Muscle of back (tissue), 11 donors: ENCODE data around the gene GNG12. TPM values are rescaled to one million over a fixed set of nuclear protein-coding genes. Genes with fewer than 3 reads are reported as not detected.

Experiments used
- DNase-seq, 3 donors: peaks; one replicate each; pipeline versions ENCODE4 v3.0.0 to v3.0.0-alpha.2; 2013
- polyA plus RNA-seq, 10 donors: library from polyadenylated mRNA; unstranded; fragments of 120-200 nt; gene quantifications; one replicate each; pipeline ENCODE4 v1.2.1, GENCODE V29; 2013; ENCODE audit not compliant: insufficient read length in 10 of 10

Gene GNG12
- polyA plus RNA-seq, 10 donors: 44.8 to 64.6 (median 50.6) TPM

DNA sequence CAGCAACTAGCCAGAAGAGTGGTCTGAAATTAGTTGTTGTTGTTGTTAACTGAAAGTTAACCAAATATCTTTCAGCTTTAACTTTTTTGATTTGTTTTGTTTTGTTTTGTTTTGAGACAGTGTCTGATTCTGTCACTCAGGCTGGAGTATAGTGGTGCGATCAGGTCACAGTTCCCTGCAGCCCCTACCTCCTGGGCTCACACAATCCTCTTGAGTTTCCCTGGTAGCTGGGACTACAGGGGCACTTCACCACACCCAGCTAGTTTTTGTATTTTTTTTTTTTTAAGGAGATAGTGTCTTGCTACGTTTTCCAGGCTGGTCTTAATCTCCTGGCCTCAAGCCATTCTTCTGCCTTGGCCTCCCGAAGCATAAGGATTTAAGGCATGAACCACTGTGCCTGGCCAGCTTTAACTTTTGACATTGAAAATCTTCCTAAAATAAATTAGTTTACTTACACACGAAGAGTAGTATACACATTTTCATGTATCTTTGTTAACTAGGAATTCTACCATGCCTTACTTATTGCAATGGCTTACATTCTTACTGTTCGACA lies 45.0 kb downstream of the GNG12 start:
- DNase-seq: no peak

DNA sequence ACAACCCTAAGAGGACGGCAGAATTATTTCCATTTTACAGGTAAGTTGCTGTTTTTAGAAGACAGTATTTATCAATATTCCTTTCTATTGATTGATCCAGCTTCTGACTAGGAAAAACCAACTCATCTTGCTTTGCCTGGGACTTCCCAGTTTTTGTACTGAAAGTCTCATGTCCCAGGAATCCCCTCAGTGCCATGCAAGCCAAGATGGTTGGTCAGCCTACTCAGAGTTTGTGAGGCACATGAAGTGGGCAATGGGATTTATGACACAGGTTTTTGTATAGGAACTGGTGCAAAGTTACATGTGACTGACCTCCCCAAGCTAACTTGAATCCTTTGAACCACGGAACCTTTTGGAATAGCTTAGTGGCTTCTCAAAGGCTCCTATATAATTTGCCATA lies 45.5 kb downstream of the GNG12 start:
- DNase-seq: no peak

DNA sequence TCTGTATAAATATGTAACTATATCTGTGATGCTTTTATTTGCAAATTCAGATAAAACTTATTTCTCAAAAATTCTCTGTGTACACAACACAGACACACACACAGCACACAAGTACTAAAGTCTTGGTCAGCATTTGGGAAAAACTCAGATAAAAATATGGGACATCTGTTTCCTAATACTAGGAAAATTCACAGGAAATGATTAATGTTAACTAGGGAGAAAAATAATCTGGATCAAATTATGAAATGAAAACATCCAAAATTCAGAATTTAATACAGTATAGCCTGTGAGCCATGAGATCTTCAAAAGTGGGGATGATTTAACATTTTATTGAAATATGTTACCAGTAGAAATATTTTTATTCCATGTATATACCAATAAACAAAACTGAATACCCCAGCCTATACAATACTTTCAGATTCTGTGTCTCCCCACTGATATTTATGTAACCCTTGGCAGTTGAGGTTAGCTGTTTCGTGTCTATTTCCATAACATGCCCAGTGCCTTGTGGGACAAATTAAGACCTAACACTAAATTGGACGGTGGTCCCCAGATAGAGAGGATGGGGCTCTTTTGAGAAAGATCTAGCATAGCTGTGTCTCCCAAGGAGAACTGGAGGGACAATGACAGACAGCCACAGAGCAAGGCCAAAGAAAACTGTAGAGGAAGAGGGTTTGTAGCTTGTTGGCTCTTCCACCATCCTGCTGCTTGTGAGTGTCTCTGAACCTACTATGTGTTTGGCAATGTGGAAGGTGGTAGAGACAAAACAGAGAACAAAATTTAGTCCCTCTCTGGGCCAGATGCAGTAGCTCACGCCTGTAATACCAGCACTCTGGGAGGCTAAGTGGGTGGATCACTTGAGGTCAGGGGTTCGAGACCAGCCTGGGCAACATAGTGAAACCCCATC lies 47.2 kb downstream of the GNG12 start:
- DNase-seq: peak; percentile 39 to 74 (median 58)

DNA sequence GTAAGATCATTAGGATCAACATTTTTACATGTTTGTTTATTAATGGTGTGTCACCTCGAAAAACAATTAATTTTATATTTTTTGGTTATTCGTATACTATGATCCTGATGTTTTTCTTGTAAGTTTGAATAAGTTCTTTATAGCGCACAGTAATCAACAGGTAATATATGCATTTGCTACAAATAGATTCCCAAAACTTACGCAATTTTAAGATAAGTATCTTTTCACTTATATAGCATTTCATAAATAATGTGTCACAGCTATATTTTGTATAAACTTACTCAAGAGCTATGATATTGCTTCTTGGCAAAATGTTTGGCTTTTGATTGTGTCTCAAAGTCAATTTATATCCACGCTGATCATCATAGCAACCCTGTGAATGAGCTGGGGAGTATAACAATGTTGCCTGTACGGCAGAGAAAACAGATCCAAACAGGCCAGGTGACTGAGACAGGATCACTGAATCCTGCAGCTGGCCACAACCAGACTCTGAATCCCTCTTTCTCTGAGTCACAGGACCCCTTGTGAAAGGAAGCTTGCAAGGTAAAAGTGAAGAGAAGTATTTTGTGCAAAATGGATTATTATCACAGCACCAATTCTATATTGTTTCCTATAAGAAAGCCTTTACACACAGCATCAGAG lies 48.6 kb downstream of the GNG12 start:
- no peak for DNase-seq

DNA sequence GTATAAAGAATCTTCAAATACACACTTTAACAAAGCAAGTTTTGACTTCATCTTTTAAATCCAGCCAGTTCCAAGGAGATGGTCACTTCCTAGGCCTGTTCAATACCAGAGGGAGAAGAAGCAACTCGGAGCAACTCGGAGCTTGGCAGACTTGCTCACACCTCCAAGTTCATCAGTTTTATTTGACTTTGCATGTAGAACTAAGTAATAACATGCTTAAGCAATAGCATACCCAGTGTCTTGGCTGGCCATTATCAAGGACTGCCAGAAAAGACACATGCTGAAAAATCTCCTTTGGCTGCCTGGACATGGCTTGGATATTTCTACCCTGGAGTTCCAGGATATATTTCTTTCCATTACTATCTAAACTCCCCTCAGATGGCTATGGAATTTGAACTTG lies 52.6 kb downstream of the GNG12 start:
- DNase-seq: peak; percentile 33 to 81 (median 62)

DNA sequence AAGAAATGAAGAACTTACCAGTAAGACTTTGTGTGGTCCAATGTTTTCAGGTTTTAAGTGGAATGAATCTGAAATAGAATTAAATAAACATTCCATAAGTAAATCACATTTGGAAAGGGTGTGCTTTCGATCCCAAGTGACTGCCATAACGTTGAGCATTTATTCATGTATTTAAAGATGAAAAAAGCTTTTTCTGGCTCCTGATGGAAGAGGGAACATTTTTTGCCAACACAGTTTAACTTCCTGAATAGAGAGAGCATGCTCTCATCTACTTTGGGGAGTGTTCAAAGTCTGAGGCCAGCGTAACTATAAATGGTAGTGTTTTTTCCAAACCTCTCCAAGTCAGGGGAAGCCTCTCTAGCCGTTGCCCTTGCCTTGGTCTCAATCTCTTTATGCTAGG lies 55.8 kb downstream of the GNG12 start:
- peak in 2 of 3 donors; percentile 63 to 81 for DNase-seq

DNA sequence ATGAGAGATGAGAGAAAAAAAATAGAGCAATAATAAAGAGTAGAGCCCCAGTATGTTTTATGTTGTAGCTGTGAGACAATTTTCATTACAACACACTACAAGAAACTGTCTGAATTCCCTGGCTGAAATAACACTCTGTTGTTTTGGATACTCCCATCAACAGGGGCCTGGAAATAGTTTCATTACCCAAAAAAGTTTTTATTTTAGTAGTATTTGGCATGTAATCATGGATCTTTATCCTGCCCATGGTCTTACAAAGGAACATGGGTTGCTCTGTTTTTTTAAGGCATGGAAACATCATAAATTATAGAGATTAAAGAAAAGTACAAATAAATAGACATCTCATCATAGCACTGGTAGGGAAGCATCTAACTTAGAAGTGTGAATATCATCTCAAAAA lies 56.3 kb downstream of the GNG12 start:
- DNase-seq: peak in 2 of 3 donors; percentile 55 to 75

DNA sequence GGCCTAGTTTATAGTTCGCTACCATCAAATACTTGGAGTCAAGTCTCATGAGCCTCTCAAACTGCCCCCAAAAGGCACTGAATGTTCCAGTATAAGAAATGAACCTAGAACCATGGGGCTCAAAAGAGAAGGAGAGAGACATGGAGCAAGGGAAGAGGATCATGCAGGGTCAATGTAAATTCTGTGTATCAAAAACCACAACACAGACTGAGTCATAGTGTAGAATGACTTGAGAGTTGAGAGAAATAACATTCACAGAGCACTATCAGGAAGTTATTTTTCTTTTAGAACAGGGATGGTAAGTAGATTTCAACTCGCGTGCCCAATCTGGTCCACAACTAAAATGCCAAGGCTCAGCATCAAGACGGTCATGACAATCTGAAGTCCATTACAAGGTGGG lies 59.8 kb downstream of the GNG12 start:
- DNase-seq: no peak

DNA sequence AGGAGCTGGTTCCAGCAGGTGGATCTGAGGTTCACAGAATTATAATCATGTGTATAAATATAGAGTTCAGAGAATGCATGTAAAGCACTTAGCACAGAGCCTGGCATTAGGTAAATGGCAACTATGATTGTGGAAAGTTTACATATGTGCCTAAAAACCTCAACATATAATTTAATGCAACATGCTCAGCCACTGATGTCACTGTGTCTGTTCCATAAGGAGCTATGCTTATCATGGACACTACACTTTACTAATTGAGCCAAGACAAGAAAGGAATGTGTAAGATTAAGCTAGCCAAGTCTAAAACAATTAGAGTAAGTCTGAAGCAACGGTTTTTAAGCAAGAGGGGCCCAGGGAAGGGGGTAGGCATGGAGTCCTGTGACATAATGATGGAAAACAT lies 61.5 kb downstream of the GNG12 start:
- peak in 2 of 3 donors; percentile 44 to 67 for DNase-seq

DNA sequence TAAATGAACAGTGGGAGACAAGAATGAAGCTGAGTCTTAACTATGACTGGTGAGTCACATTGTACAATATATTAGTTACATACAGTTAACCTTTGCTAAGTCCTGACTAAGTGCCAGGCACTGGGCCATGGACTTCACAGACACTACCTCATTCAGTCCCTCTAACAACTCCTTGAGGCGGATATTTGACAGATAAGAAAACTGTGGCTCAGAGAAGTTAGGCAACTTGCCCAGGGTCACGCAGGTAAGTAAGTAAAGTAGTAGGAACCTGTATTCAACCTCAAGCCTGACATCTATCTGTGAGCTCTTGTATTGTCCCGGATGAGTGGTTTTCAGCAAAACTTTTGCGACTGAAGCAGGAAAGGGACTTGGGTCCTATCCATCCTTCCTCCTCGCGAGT lies 62.1 kb downstream of the GNG12 start:
- peak in 1 of 3 donors; percentile 47 for DNase-seq

DNA sequence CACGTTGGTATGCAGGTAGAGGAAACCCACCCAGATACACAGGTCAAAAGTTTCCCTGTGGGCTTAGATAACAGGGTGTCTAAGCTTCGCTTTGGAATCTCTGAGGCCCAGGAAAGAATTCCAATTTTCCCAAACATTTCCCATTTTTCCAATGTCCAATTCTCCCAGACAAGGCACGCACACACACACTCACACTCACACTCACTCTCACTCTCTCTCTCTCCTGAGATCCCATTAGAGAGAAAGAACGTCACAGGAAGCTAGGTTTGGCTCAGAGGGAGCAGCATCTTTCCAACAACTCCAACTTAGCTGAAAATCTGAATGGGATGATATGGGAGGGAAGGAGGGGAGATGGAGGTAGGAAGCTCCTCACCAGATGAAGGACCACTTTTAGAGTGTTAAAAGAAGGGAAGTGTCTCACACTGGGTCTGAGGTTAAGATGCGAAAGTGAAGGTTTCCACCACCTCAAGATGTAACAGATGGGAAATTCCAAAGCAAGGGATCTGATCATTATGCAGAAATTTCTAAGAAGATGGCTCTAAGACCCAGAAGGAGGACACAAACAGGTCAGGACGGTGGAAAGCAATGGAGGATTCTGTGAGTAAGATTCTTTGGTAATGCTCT lies 63.5 kb downstream of the GNG12 start:
- no peak for DNase-seq

DNA sequence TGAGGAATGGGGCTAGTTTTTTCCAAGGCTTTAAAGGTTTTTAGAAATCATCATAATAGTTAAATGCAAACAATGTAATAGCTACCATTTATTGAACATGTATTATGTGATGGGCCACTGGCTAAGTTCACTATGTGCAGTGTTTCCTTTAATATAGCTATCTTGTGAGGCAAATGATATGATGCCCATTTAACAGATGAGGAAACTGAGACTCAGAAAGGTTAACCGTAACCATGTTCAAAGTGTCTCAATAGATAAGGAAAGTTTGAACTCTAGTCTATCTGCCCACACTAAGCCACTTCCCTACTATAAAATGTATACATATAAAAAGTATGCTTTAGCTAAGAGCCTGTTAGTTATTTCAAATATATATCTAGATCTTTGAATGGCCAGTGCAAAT lies 64.8 kb downstream of the GNG12 start:
- DNase-seq: no peak

DNA sequence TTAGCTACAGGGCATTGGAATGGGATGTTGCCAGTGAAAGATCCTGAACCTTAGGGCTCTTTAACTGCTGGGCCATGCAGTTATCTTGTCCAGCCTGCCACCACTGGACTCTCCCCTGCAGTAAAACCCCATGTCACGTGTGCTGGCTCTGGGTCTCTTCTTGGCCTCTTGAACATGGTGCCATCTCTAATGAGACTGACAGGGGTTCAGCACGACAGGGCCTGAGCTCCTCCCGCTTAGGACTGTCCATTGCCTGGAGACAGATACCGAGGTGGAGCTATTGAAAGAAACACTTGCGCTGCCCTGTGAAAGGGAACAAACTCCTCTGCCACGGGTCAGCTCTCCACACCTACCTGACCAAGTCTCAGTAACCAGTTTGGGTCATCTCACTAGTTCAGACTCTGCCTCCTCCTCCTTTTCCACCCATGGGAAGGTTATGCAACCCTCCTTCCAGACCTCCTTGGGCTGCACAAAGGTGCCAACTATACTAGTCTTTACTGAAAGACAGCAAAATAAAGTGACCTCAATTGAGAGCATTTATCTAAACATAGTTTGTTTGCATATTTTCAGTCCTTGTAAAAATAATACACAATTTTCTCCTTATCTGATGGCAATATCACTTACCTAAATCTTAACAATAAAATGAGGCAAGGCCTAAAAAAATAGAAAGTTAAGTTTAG lies 66.0 kb downstream of the GNG12 start:
- no peak for DNase-seq

DNA sequence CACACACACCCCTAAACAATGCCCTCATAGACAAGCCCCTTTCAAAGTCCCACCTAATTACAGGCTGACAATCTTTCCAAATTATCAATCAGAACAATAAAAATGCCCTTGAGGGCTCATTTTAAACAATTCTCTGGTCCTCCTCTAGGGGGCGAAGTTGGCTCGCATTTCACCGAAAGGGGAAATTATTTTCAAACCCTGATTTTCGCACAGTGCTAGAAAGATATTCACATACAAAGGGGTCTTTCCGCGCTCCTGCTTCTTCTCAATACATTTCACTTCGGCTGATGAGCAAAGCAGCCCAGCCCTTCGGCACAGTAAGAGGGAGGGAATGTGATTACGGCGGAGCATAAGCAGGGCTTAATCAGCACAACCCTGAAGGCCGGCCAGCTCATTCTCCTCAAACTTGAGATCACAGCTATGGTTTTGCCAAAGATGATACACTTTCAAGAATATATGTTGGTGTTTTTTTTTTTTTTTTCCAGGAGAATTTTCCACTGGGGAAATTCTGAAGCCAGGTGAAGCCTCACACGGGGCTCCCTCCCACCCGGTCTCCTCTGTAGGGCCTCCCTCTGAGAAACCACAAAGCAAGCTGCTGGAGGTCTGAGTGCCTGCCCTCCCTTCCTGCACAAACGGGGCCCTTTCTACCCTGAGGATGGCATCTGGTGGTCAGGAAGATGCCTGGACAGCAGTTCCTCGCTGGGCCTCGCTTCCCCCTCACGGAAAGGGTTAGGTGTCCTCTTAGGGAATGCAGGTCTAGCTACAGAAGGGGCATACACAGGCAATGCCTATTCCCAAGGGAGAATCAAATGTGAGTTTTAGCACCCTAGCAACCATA lies 66.9 kb downstream of the GNG12 start:
- peak; percentile 67 to 89 (median 85) for DNase-seq

DNA sequence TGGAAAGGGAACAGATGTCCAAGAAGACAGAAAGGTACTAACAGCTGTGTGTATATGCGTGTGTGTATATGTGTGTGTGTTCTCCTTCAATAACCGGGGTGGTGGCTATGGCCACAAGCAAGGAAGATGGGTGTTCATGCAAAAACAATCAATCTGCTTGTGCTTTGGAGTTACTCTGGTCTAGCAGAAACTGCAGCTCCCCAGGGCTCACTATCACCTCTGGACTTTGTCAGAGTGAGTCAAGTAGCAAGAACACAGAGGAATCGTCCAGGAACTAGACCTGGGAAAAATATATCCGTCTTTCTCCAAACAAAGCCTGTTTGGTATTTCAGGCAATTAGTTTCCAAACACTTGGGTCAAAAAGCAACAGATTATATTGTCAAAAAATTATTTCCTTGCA lies 68.6 kb downstream of the GNG12 start:
- DNase-seq: no peak

DNA sequence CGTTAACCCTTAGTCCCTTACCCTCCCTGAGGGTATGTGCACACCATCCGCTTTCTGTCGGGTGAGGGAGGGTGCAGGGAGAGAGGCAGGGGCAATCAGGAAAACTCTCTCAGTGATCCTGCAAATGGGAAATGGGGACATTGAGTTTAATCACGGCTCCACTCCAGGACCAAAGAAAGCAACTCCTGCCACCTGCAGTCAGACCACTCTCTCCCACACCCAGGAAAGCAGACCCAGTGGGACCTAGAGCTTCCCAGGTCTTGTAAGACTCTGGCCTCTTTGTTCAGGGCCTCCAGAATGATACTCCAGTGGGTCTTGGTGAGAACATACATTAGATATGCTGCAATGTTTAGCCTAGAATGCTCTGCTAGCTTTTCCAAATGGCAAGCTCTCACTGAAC lies 71.5 kb downstream of the GNG12 start:
- no peak for DNase-seq

DNA sequence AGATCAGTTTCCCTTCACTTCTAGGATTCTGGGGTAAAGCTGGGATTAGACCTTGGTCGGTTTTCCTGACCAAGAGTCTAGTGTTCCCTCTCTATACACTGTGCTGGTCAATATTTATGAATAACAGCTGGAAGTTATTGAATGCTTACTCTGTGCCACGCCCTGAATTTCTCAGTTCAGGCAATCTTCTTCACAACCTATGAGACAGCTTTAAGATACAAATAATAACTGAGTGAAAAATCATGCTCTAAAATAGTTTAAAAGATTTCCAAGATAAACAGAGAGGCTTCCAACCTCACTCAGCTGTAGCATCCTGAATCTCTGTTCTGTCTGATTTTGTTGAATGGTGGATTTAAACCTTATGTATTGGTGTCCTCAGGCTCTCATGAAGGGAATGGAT lies 72.2 kb downstream of the GNG12 start:
- peak in 1 of 3 donors; percentile 27 for DNase-seq

DNA sequence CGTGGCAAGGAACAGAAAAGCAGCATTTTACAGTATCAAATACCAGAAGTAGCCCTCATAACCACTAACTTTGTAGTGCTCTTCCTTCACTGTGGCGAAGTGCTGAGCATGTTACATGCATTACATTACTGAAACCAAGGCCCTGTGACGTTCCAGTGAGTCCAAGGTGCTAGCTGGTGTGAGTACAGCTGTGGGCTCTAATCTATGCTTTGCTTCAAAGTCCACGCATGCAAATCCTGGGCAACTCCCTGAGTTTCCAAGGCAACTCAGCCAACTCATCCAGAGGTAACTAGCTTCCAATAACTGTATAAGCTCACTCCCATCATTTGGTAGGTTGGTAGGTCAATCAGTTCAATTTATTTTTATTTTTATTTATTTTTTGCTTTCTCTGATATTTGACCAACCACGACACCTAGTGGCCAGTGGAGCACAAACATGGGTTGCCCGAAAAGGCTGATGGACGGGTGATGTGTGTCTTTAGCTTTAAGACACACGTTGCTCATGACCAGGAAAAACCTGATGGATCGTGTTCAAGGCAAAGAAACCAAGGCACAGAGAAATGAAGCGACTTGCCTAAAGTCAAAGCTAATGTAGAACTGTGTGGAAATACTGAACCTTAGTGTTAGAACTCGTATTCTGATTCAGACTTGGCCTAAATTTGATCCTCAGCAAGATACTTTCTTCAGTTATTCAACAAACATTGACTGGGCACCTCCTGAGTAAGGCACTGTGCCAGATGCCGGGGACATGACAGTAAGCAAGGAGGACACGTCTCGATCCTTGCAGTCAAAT lies 73.0 kb downstream of the GNG12 start:
- DNase-seq: peak; percentile 52 to 73 (median 58)

DNA sequence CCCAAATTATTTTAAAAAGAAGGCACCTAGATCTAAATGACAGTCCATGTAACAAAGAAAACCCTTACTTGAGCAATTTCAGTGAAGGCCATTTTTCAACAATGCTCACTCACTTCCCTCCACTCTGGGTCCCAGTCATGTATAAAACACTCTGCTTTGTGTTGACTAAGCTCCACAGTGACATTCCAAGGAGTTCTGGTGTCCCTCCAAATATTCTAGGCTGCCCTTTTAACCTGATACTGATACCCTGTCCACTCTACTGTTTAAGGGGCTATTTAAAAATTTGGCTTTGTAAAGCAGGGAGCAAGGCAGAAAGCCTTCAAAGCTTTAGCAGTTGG lies 73.6 kb downstream of the GNG12 start:
- no peak for DNase-seq

DNA sequence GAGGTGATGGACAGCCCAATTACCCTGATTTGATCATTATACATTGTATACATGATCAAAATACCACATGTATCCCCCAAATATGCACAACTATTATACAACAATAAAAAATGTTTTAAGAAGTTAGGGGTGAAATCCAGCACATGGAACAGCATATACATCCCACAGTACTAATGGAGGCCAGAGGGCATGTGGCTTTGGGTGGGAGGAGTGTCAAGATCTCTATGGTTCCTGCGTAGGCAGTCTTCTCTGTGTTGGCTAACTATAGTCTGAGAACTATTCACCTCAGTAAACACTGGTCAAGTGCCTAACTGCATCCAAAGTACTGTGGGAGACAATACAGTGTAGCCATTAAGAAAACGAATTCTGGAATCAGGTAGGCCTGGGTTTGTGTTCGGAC lies 74.2 kb downstream of the GNG12 start:
- DNase-seq: no peak
